Fibroblast of the aortic adventitia (primary cell): ENCODE results near the gene RELN. TPM values are rescaled to one million over a fixed set of nuclear protein-coding genes. Genes with fewer than 3 reads are reported as not detected.

Source experiments
- DNase-seq: peaks from one replicate; pipeline ENCODE4 v3.0.0-alpha.2; 2010; ENCODE audit warnings: low read depth
- H3K4me3 ChIP-seq: 2 replicates; pipeline ENCODE4 v1.5.1; 2011; ENCODE audit warnings: low read depth, mild to moderate bottlenecking, control low read depth, low read length, moderate library complexity
- CTCF ChIP-seq: IDR thresholded peaks from 2 replicates; pipeline ENCODE4 v1.5.1; 2011; ENCODE audit warnings: mild to moderate bottlenecking, low read length, control low read depth, inconsistent platforms; ENCODE audit not compliant: insufficient read depth
- total RNA-seq: library from RNA; depleted of rRNA; stranded (reverse); fragments of >200 nt; gene quantifications from 2 replicates; pipeline ENCODE4 v1.2.3, GENCODE V29; 2012; ENCODE audit warnings: low replicate concordance

The RELN gene
- total RNA-seq, 1 donor = 88.7 TPM

DNA sequence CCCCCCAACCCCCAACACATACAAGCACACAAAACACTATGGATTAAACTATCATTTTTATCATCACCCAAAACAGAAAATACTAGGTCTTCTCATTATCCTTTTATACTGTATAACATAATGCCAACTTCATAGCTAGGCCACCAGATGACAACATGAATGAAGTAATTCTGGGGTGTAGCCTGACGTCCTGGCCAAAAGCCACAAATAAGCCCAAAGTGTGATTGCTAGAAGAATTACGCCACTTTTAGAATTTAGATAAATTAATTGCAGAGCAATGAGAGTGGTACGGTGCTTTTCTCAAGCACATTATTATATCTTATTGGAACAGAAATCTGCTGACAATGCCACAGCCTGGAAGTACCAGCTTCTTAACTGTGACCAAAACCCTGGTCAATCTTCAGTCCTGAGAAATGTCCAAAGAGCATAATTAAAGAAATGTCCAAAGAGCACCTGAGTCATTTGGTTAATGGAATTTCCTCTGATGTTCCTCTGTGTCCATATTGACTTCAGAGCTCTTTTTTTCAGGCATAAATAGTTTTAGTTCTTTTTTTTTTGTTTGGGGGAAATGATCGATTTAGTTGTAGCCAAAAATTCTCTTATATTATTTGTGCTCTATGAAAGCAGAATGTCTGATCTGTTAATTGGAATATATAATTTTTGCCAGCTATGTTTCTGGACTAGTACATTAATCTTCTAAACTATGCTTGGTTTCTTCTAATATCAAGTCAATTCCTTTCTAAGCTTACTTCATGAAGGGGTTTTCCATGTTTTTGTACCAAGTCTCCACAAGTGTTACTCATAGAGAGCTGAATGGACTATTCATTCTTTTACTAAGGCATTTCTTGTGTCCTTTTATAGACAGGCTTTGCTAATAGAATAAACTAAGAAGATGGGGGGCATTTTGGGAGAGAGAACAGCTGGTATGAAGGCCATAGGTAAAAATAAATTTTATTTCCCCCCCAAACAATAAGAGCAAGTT, 310.0 kb downstream of the RELN start:
- no peak overlapping the region for H3K4me3 ChIP-seq
- TF ChIP-seq CTCF = no peak
- peak; percentile 12 for DNase-seq

DNA sequence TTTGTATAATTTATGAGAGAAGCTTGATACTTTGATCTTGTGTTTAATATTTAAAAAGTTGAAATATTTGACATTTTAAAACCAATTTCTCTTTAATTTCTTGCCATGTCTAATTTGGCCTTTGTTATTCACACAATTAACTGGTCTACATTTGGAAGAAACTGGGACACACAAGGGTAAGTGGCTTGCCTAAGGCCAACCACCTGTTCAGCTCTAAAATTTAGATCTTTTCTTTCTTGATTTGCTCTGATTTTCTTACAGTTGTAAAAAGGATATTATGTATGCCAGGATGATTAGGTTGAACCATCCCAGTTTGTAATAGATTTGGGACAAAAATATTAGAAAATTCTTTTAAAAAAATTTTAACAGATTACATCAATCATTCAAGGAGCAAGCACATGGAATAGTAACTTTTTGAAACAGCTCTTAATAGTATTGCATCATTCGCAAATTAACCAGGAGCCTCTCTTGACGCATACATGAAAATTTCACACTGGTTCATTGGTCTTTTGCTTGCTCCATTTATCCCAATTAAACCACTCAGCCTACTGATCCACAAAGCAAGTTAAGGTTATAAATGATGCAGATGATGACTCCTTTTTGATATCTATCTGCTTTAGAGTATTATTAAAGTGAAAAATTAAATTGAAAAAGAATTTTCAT, 321.0 kb downstream of the RELN start:
- DNase-seq = no peak
- H3K4me3 ChIP-seq = no peak overlapping the region
- TF ChIP-seq CTCF = no peak

DNA sequence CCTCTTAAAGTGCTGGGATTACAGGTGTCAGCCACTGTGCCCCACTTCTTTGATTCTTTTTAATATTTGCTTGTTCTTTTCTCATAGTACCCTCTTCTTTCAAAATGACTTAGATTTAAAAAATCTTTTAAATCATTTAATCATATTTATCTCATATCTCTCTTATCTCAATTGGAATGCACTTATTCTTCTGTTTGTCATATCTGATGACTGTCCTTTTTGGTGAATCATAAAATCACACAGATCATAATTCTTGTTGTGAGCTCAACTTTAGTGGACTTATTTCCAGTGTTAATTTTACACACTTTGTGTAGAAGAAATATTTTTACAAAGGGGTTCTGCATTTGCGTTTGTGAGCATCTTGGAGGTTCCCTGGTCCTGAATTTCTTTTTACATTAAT, 323.1 kb downstream of the RELN start:
- TF ChIP-seq CTCF = no peak
- H3K4me3 ChIP-seq = no peak overlapping the region
- no peak for DNase-seq

- no peak for TF ChIP-seq CTCF
Observed at GRCh38 chr7:103664577-103664976, 324.9 kb downstream of the RELN start.

GRCh38 chr7:103660455-103661371, 328.7 kb downstream of the RELN start:
- DNase-seq = no peak
- no peak overlapping the region for H3K4me3 ChIP-seq
- no peak for TF ChIP-seq CTCF

More at GRCh38 chr7:103664577-103664976, 324.9 kb downstream of the RELN start:
- DNase-seq = no peak
- no peak overlapping the region for H3K4me3 ChIP-seq
